GM19099 (cell line): ENCODE results near the gene SPP2.

Source experiments
- POLR2A ChIP-seq: IDR thresholded peaks from 3 replicates; pipeline ENCODE4 v1.6.1; 2011; ENCODE audit warnings: low read depth; ENCODE audit not compliant: insufficient read length; ENCODE audit errors: extremely low read depth

SPP2 gene

GRCh38 chr2:234050455-234051135 is at the start of gene SPP2:
Gene SPP2, plus strand, starts transcription at chr2:234050702. Its CDS starts 85 bp downstream, at chr2:234050787.
- TF ChIP-seq POLR2A = no peak

- TF ChIP-seq POLR2A = no peak
Observed at GRCh38 chr2:234001380-234002160, 48.9 kb upstream of the SPP2 start.

GRCh38 chr2:234002281-234002680 is 48.2 kb upstream of the SPP2 start:
- TF ChIP-seq POLR2A = no peak

GRCh38 chr2:234003972-234004617 is 46.4 kb upstream of the SPP2 start:
- TF ChIP-seq POLR2A = no peak

GRCh38 chr2:234005126-234005525 is 45.4 kb upstream of the SPP2 start:
- TF ChIP-seq POLR2A = no peak

GRCh38 chr2:234006501-234006900 is 44.0 kb upstream of the SPP2 start:
- TF ChIP-seq POLR2A = no peak

- no peak for TF ChIP-seq POLR2A
Observed at GRCh38 chr2:234014427-234014826, 36.1 kb upstream of the SPP2 start.

- no peak for TF ChIP-seq POLR2A
Observed at GRCh38 chr2:234015861-234016260, 34.6 kb upstream of the SPP2 start.

GRCh38 chr2:234019896-234020295 is 30.6 kb upstream of the SPP2 start:
- no peak for TF ChIP-seq POLR2A

GRCh38 chr2:234020332-234020731 is 30.2 kb upstream of the SPP2 start:
- no peak for TF ChIP-seq POLR2A

- TF ChIP-seq POLR2A = no peak
Observed at GRCh38 chr2:234022424-234022823, 28.1 kb upstream of the SPP2 start.

- TF ChIP-seq POLR2A = no peak
Observed at GRCh38 chr2:234024304-234024703, 26.2 kb upstream of the SPP2 start.

GRCh38 chr2:234025466-234025865 is 25.0 kb upstream of the SPP2 start:
- TF ChIP-seq POLR2A = no peak

- TF ChIP-seq POLR2A = no peak
Observed at GRCh38 chr2:234025891-234026401, 24.6 kb upstream of the SPP2 start.

GRCh38 chr2:234026693-234027254 is 23.7 kb upstream of the SPP2 start:
- no peak for TF ChIP-seq POLR2A

GRCh38 chr2:234027641-234028040 is 22.9 kb upstream of the SPP2 start:
- no peak for TF ChIP-seq POLR2A

GRCh38 chr2:234029150-234029733 is 21.3 kb upstream of the SPP2 start:
- no peak for TF ChIP-seq POLR2A
